OCI-LY7 (cell line): Measurements from ENCODE around the gene ARRDC3.

Source experiments
- EZH2phosphoT487 ChIP-seq: fragments of 200-600 bp; sonication (generic); IDR thresholded peaks from 2 replicates; pipeline ENCODE4 v1.6.1; 2018; ENCODE audit warnings: low read depth, borderline replicate concordance, mild to moderate bottlenecking, mixed run types, antibody characterized with exemption, low read length, moderate library complexity, mixed read lengths
- TF ChIP-seq, protein P1 (sequence below): fragments of 200-600 bp; sonication (generic); conservative IDR thresholded peaks from 2 replicates; pipeline ENCODE4 v1.5.1; 2014; ENCODE audit warnings: mild to moderate bottlenecking, antibody characterized with exemption, low read length, moderate library complexity, mixed read lengths

- TF ChIP-seq, protein P1, sequence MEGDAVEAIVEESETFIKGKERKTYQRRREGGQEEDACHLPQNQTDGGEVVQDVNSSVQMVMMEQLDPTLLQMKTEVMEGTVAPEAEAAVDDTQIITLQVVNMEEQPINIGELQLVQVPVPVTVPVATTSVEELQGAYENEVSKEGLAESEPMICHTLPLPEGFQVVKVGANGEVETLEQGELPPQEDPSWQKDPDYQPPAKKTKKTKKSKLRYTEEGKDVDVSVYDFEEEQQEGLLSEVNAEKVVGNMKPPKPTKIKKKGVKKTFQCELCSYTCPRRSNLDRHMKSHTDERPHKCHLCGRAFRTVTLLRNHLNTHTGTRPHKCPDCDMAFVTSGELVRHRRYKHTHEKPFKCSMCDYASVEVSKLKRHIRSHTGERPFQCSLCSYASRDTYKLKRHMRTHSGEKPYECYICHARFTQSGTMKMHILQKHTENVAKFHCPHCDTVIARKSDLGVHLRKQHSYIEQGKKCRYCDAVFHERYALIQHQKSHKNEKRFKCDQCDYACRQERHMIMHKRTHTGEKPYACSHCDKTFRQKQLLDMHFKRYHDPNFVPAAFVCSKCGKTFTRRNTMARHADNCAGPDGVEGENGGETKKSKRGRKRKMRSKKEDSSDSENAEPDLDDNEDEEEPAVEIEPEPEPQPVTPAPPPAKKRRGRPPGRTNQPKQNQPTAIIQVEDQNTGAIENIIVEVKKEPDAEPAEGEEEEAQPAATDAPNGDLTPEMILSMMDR = no peak
- no peak for TF ChIP-seq EZH2phosphoT487
These were observed 34.1 kb upstream of the ARRDC3 start for GRCh38 chr5:91417219-91417618.
